G401 (cell line): ENCODE data around the gene NID2. TPM values are rescaled to one million over a fixed set of nuclear protein-coding genes. Genes with fewer than 3 reads are reported as not detected.

Experiments used
- DNase-seq: peaks from one replicate; pipeline ENCODE4 v3.0.0-alpha.2; 2015; ENCODE audit warnings: low spot score
- in situ Hi-C: cut with HindIII; loops from 2 replicates; pipeline ENCODE4 v1.10.0; 2016; ENCODE audit warnings: low sequenced_read_pairs, mixed read lengths
- total RNA-seq: library from RNA; depleted of rRNA; stranded (reverse); fragments of >200 nt; shearing (Covaris generic); gene quantifications from 2 replicates; pipeline ENCODE4 v1.2.3, GENCODE V29; 2014

NID2 gene
- total RNA-seq, 1 experiment from 2014 or later, result not detected

DNA sequence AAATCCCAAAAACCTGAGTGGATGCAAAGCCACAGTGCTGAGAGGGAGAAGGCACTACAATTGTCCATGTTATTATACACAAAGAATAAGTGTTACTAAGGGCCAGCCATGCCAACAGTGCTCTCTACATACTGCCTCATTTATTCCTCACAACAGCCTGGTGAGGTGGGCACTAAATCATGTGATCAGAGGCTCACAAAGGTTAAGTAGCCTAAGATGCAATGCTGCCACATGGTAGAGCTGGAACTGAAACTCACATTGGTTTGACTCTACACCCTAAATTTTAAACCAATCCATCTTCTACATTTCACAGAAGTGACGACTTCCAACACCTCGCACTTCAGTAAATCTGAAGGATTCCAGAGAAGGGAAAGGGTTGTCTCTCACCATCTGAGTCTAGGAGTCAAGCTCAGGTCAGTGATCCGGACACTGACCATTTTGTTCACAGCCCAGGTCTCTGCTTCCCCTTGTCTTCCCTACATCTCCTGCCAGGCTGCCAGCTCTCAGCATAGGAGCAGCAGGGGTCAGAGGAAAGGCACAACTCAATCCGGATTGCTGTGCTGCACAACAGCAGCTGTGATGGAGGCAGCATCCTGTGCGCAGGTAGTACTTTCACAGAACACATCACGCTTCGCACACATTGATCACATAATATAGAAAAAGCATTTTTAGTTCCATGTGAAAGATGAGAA, 29.6 kb downstream of the NID2 start:
- in situ Hi-C loops, result no loop called here
- DNase-seq, result no peak

DNA sequence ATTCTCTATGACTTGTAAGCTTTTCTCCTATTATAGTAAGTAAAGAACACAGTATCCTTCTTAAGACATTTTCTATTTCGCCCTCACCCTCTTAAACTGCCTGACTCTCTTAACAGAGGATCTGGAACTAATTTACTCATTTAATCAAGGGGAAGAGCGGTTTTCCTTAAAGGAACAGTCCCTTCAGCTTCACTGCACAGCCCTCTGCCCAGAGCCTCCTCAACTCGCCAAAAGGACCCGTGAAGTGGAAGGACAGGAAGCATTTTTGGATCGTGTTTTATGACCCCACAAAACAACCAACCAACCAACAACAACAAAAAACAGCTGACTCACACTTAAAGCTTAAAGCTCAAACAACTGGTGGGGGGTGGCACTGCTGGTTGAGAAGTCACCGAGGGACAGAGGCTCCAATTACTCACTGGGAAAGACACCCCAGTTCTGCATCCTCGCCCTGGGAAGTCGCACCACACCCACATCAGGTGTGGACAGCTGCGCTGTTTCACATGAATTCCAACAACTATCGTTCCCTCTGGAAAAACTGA, 35.7 kb downstream of the NID2 start:
- in situ Hi-C loops, result no loop called here
- DNase-seq, result no peak

DNA sequence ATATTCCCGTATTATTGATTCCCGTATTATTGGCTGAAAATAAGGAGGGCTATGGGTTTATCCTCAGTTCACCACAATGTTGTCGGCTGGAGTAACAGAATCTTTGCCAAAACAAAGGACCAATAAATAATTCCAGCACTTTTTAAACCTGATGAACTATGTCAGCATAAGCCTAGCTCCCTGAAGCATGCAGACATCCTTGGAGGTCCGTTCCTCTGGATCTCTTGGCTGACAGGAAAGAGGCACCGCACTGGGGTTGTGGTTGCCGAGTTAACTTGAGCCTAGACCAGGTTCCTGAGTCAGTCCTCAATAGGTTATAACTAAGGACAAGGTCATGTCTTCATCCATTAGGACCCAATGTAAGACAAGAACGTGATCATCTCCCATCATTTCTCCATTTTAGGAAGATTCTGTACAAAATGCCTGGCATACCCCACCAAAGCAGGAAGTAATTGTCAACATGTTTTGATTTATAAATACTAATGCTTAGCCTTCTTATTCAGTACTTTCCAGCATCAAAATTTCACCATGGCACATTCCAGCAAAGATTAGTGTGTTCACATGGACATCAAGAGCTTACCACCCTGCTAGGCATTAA, 36.6 kb downstream of the NID2 start:
- in situ Hi-C loops, result no loop called here
- no peak for DNase-seq

DNA sequence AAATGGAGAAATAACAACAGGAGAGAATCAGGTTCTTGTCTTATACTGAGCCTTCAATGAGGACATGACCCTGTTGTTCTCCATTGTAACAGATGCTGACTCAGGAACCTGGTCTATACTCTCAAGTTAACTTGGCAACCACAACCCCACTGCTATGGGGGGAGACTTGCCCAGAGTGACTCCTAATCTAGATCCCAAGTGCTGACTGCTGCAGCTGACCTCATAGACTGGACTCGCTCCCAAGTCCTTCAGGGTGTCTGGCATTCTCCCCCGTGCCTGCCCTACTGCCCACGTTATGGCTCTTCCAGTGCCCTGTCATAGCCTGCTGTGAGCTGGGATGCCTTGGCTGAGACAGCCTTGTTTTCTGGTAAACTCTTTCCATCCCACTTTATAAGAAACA, 37.1 kb downstream of the NID2 start:
- DNase-seq, result peak; percentile 74
- in situ Hi-C loops, result no loop called here

DNA sequence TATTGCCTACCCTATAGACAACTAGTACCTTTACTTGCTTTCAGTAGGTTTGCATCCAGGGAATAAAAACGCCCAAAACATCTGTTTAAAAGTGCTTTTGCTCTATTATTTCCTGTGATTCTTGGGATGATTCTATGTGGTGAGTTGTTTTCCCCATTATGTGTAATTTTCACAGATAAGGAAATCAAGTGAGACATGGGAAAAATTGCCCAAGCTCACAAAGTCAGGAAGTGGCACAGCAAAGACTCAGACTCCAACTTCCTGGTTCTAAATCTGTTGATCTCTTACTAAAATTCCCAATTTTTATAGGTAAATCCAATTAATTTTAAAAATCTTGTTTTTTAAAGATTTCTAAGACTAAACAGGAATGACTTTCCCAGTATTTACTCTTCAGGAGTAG, 39.0 kb downstream of the NID2 start:
- no peak for DNase-seq
- in situ Hi-C loops, result no loop called here

DNA sequence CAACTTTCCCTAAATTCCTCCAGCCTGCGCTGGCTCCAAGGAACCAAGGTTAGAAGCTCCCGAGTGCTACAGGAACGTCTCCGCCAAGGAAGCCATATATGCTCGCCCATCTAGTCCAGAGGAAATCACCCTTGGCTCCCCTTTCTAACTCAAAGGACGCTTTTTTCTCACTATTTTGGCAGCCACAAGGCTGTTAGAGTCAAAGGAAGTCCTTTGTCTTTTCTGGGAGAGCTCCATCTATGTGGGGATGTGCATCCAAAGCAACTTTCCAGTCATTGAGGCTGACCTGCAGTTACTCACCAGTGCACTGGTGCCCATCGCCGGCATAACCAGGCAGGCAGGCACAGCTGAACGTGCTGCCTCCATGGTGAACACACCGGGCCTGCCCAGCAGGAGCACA, 42.0 kb downstream of the NID2 start:
- DNase-seq, result no peak
- in situ Hi-C loops, result no loop called here

DNA sequence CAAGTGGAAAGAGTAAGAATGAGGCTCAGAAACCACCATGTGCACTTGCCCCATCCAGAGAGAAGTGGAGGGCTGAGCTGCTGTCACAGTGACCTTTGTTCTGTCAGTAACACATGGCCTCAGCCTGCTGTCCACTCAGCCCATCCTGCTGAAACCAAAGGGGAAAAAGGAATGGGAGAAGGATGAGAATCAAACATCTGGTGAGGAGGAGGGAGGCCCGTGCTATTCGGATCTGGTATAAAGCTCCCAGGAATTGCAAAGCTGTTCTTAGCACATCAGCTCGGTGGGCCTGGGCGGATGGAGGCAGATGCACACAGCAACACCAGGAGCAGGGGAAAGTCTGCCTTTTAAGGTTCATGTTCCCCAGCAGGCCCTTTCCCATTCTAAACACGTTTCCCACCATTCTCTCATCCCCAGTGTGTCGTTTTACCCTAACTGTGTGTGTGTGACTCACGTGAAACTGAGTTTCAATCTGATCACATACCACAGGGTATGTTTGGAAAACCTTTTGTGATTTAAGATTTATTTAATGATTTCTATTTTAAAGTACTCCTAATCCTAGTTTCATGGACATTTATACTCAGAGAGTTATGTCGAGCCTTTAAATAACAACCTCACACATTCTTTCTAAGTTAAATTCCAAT, 42.7 kb downstream of the NID2 start:
- in situ Hi-C loops, result no loop called here

DNA sequence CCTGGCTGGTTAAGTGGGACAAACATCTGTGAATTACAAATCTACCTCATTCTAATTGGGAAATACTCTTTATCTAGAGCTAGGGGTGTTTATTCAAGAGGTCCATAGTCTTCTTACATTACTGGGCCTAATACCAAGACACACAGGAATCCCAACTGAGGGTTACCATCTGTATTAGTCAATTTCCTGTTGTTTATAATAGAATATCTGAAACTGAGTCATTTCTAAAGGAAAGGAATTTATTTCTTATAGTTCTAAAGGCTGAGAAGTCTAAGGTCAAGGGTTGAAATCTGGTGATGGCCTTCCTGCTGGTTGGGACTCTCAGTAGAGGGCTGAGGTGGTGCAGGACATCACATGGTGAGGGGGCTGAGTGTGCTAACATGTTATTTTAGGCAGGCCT, 43.5 kb downstream of the NID2 start:
- in situ Hi-C loops, result no loop called here
- no peak for DNase-seq

More for the DNA sequence above, 42.7 kb downstream of the NID2 start:
- DNase-seq, result no peak

DNA sequence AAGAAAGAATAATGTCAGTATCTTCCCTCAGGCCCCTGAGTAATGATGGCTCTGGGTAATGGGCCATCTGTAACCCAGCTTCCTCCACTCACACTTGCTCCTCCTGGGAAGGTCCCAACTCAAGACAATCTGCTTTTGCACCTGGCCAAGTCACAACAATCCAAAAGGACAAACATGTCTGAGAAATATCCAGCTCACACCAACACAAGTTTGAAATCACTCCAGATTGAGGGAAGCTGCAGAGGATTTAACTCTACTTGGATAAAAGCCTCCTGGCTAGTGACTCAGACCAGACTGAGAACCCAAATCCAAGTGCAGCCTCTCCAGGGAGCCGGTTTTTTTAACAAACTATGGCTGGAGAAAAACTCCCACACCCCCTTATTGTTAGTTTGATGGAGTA, 45.3 kb downstream of the NID2 start:
- DNase-seq, result peak; percentile 32
- in situ Hi-C loops, result no loop called here

DNA sequence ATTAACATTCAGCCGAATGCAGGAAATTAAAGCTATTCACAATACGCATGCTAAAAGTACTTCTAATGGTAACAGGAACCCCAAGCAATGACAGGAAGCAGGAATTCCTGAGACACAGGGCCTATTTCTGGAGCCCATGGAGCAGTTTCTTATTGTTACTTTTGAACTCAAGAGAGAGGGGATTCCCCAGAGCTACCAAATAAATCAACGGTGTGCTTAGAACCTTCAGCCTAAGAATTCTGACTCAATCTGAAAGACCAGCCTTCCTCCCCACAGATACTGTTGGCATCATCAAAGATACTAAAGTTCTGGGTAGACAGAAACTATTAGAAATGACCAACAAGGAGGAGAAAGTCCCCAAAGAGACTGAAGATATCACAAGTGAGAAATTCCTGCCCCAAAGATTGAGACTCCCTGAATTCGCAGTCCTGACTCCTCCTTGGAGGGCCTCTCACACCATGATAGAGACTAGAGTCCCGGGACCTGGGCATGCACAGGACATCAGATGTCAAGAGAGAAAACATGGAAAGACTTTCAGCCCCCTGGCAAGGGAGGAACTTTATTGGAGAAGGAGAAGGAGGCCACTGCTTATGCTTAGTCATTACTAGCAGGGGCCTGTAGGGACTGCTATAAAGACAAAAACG, 46.8 kb downstream of the NID2 start:
- no peak for DNase-seq
- in situ Hi-C loops, result no loop called here

DNA sequence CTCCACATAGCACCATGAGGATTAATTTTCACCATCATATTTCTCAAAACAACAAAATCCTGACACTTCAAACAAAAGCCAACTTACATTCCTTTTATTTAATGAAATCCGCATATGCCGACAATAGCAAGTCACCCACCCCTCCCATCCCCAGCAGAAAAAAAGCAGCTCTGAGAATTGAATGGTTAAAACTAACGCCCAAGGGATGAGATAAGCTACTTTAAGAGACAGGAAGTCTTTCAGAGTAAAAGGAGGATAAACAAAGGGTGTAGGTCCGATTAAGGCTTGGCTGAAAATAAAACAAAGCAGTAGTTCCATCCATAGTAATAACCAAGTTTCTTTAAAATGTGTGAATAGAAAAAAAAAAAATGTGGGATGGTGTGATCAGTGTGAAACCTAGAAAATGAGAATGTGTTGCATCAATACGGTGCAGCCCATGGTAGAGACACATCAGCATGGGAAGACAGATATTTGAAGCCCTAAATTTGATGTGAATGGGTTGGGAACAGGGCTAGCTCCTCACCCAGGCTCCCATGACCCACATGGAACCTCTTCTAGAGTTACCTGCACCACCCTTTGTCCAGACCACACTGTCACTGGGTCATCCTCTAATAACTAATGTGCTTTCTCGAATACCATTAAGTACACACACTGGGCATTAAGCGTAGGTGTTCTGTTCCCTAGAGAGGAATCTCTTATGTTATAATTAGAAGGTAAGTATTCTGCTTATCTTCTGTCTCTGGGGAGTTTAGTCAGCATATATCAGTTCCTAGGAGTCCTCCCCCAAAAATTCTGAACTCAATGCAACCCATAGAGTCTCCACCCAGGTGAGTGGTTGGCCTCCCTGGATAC, 47.8 kb downstream of the NID2 start:
- DNase-seq, result no peak
- in situ Hi-C loops, result no loop called here

DNA sequence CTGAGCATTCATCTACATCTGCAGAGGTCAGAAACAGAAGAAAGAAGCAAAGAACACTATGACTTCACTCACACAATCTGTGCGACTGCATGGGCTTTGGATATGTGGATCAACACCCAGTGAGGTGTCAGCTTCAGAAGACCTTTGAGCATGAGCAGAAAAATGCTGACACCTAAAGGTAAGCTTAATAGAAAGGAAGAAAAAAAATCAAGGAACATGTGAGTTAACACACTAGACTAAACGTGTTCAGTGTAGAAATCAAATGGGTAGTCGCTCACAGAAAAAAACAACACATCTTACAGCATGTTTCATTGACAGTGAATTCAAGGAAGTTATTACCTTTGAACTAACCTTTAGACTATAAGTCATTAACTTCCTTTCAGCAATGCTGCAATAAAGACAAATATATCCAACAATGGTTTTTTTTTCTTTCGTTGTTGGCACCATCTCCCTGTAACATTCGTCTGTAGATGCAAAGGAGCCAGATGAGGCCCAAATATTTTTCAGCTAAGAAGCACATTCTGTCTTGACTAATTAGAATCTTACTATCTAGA, 48.6 kb downstream of the NID2 start:
- no peak for DNase-seq
- in situ Hi-C loops, result no loop called here

DNA sequence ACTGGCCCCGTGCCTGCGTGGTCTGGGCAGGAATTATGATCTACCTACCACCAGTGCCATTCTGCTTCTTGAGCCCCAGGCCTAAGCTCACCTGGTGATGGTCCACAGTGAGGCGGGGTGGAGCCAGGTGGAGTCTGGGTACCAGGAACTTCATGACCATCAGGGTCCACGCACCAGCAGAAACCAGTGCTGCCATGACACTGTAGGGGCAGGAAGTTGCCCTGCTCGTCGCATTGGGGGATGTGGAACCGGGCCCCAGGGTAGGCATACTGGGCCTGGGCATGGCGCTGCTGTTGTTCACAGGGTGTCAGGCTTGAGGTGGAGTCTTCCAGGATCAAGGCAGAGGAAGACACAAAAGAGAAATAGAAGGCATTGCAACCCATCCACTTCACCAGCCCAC, 49.9 kb downstream of the NID2 start:
- DNase-seq, result no peak
- in situ Hi-C loops, result no loop called here

DNA sequence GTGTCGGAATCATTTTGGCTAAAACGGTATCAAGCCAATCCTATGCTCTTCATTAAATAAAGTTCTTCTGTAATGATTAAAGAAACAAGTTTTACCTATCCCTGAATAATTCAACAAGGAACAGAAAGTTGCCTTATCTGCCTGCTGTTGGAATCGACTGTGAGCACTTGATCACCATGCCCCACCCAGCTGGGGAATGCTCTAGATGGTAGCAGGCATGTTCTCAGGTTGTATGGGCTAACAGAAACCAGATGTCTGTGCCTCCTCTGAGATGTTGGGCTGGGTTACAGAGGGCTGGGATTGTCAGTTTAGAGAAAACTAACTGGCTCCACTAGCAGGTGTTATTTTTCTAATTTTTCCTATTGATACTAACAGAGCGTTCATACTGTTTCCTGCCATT, 50.6 kb downstream of the NID2 start:
- in situ Hi-C loops, result no loop called here
- no peak for DNase-seq

DNA sequence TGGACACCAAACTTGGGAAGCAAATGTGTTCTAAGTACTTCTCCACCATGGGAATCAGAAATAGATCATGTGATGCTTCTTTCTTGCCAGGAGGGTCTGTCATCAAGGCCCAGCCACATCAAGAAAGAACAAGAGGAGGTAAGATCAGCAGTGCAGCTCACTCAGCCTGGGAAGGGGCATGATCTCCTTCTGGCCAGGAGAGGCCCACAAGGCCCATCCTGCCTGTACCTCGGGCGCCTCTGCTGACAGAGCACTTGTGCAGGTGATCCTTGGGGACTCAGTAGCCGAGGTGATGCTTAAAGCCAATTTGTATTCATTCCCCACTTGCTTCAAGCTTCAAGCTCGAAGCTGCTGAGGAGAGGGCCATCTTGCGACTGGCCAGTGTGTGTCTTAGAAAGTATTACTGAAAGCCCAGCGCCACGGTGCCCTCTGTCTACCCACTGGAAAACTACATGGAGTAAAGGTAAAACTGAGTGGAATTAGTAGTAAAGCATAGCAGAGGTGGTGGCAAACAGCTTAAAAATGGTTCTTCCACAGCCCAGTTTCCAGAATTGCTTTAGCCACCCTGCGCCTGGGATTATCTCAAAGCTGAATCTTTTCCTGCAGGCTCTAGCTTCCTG, 53.3 kb downstream of the NID2 start:
- DNase-seq, result peak; percentile 29

DNA sequence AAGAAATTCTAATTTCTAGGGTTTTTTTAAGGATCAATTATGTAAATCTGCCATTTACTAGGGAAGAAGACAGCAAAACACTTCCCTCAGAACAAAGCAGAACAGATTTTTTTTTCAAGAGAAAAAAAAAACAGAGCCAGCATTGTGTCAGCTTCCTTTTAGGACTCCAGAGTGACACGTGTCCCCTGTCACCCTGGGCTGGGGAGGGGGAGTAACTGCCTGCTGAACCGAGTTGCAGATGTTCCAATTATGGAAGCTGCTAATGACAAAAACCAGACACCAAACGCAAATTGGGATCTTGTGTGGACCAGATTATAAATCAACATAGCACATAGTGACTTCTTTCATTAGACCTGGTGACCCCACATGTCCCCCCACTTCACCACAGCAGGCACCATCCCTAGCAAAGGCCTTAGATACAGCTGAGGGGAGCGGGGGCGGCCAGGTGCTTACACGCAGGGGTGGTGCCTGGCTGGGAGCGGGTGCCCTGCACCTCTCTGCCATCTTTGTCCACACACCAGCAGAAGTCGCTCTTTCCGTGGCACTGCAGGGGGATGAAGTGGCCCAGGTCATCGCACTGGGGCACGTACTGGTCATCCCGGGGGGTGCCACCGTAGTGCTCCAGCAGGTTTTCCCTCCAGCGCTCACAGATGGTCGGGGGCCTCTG, 54.1 kb downstream of the NID2 start:
- DNase-seq, result no peak

More for the DNA sequence above, 53.3 kb downstream of the NID2 start:
- in situ Hi-C loops, result no loop called here

DNA sequence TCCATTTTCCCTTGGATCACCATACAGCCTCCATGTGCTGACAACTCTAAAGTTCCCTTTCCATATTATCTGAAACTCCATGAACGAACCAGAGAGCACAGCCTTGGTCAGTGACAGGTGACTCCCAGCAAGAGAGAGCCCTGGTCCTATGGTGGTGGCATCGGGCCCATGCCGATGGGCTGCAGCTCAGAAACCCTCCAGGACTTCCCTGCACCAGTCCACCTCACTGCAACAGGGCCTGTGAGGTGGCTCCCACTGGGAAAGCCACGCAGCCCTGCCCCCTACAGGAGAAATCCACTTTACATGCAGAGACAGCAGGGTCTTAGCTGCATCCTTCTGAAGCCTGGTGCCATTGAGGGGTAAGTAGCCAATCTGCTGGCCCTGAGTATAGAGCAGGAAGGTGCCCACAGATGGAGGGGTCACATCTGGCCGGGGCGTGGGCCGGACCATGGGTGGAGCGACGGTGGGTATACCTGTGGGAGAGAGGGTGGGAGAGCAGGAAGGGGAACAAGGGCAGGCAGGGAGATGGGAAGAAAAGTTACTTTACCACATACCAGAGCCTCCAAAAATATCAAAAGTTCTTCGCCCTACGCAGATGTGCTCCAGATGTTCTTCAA, 54.8 kb downstream of the NID2 start:
- no peak for DNase-seq
- in situ Hi-C loops, result no loop called here

More for the DNA sequence above, 54.1 kb downstream of the NID2 start:
- in situ Hi-C loops, result no loop called here
